HS-27A (cell line): Measurements from ENCODE around the gene RGMA.
"Not testable (repeated sequence)": the region's sequence is repeated elsewhere in the genome, so short reads cannot be mapped to it uniquely, and the experiment has no call there.

Experiments
- DNase-seq: peaks from one replicate; pipeline ENCODE4 v3.0.0-alpha.2; 2012; ENCODE audit warnings: low read depth, missing footprints

Gene RGMA

GRCh38 chr15:93034512-93034911 lies 54.5 kb downstream of the RGMA start:
- no peak for DNase-seq

GRCh38 chr15:93033434-93034045 lies 55.5 kb downstream of the RGMA start:
- DNase-seq = no peak

- DNase-seq = not testable (repeated sequence)
Observed at GRCh38 chr15:93032515-93033206, 56.4 kb downstream of the RGMA start.

DNA sequence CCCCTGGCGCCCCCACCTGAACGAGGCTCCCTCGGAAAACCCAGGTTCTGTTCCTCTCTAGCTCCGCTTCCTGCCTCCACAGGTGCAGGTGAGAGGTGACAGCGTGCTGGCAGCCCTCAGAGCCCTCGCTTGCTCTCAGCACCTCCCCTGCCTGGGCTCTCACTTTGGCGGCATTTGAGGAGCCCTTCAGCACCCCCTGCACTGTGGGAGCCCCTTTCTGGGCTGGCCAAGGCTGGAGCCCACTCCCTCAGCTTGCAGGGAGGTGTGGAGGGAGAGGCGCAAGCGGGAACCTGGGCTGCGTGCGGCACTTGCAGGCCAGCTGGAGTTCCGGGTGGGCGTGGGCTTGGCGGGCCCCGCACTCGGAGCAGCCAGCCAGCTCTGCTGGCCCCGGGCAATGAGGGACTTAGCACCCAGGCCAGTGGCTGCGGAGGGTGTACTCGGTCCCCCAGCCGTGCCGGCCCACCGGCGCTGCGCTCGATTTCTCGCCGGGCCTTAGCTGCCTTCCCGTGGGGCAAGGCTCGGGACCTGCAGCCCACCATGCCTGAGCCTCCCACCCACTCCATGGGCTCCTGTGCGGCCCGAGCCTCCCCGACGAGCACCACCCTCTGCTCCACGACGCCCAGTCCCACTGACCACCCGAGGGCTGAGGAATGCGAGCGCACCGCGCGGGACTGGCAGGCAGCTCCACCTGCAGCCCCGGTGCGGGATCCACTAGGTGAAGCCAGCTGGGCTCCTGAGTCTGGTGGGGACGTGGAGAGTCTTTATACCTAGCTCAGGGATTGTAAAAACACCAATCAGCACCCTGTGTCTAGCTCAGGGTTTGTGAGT lies 57.2 kb downstream of the RGMA start:
- not testable (repeated sequence) for DNase-seq

- DNase-seq = no peak
Observed at GRCh38 chr15:93031103-93031464, 57.9 kb downstream of the RGMA start.

GRCh38 chr15:93030430-93031102 lies 58.4 kb downstream of the RGMA start:
- peak; percentile 35 for DNase-seq

DNA sequence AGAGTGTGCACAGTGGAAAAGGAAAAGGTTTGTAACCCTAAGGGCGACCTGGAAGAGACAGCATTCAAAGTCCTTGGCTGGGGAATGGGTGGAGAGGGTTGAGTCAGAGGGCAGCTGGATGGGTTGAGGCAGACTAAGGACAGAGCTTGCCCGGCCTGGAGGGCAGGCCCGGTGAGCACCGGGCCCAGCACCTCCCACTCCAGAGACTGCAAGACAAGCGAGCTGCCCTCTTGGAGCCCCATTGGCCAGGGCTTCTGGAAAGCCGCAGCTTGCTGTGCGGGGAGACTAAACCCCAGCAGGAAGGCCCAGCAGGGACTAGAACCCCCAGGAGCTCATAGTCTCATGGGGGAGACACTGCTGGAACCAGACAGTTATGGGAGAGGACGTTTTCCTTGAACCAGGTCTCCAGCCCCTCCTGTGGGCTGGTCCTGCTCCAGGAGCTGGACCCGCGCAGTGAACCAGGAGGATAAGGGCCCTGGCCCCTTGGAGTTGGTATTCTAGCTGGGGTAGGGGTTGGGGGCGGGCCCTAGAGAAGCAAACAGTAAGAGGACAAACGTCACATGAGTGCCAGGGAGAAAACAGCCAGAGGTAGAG lies 59.1 kb downstream of the RGMA start:
- no peak for DNase-seq

DNA sequence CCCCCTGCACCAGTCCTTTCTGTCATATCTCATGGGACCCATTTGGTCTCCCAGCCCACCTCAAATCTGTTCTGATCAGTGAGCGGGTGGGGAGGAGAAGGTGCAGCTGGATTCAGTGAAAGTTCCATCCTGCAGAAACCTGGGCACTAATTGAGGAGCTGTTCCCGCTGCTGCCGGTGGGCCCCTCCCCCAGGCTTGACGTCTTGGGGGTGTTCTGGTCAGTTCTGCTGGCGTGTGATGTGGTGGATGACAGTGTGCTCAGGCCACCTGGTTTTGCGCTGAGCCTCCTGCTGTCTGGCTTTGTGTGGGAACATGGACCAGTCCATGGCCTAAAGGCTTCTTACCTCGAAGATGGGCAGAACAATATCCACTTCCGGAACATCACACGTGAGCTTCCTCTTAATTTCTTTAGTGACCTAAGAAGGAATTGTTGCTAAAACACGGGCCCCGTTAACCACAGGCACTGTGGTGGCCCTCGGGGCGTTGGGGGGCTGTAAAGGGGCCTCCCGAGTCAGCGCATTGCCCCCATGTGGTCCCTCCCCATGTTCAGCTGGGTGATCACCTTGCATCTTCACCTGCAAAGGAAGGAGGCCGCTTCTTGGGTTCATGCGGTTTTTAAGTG lies 59.7 kb downstream of the RGMA start:
- no peak for DNase-seq

DNA sequence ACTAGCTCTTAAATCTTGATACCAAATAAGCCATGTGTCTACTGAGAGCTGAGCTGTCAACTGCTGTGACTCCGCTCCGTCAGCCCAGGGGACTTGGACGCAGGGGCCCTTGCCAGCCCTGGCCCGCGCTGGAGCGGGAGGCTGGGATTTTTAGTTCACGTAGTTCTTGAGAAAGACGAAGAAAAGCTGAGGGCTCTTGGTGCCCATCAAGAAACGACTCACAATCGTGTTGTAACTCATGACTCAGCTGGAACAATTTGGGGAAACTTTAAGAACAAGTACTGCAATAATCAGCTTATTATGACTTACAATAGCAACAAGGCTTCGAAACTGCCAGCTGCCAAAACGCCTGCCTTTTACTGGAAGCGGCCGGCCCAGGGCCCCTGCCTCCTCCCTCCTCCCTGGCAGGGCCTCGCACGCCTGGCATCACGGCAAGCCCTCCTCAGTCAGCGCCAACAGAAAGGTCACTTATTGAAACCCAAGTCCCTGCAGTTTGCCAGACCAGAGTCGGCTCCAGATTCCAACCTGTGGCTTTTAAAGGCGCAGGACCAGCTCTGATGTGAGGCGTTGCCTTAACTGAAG lies 60.3 kb downstream of the RGMA start:
- no peak for DNase-seq

DNA sequence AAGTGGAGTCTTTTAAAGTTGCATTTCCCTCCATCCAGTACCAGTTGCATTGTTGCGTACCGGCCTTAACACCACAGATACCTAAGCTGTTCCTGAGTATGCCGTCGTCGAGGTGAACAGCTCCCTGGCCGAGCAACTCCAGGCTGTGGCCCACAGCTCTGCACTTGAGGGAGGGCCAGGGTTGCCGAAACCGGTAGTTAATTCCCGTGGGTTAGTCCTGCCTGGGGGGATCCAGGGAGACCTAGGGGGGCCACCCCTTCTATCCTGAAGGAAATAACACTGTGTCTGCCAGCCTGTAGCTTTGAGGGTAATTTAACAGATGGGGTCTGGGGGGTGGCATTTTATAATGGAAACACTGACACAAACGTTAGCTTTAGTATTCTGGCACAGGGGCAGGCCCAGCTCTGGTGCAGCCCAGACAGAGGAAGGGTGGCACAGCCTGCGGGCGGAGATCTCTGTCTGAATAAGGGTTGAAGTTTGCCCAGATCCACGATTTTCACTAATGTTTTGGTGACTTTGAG lies 60.8 kb downstream of the RGMA start:
- DNase-seq = no peak

GRCh38 chr15:93027413-93027812 lies 61.6 kb downstream of the RGMA start:
- no peak for DNase-seq

- no peak for DNase-seq
Observed at GRCh38 chr15:93026380-93026817, 62.6 kb downstream of the RGMA start.

DNA sequence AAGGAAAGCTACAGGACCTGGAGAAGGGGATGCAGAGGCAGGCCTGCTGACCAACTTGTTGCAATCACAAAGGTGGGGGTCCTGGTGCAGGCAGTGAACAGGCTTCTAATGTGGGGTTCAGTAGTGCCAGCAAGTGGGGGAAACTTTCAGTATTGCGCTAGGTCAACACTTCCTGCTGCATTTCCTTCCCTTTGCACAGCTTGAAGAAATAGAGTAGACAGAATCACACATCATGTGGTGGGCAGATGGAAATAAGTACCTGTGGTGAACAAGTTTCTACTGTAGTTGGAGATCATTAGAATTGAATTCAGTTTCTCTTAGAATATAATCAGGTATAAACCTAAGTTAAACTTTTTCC lies 63.4 kb downstream of the RGMA start:
- DNase-seq = no peak

DNA sequence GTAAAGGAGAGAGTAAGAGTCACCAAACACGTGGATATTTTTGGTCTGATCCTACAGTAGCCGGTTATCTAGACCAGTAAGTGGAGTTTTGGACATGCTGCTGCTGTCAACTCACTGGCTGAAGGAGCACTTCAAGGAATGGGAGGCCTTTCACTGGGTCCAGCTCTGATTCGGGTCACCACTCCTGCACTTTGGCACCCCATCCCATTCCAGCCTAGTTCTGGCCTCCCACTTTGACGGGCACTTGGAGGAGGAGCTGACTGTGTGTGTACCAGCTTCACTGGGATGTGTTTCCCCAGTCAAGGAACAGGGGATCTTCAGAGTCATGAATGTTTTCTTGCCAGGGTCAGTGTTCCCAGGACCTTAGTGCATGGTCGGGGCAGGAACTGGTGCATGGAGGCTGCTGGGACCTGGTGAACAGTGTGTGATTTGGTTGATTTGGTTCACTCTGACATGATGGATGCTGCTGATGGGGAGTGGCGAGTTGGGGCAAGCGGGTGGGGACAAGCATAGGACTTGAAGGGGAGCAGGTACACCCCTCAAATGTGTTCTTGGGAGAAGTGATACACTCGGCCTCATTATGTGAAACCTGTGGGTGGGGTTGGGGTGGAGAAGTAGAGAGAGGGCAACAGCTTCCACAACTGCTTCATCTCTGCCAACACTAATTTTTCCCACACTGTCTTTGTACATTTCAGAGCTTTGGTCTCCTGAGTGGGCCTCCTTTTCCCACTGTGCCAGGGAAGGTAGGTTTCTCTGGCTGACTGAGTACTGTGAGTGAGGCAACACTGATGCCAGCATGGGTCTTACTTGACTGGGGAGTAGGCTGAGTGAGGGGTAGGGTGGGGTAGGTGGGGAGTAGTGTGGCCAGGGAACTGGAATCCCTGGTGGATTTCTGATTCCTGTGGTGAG lies 64.0 kb downstream of the RGMA start:
- DNase-seq = no peak

DNA sequence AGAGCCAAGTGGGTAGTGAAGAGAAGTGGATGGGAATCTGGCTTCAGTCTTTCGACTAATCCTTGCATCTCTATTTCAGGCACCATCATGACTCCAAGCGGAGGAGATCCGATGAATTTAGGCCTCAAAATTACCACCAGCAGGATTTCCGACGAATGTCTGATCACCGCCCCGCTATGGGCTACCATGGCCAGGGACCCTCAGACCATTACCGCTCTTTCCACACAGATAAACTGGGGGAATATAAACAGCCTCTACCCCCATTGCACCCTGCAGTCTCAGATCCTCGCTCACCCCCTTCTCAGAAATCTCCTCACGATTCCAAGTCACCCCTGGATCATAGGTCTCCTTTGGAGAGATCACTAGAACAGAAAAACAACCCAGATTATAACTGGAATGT lies 64.7 kb downstream of the RGMA start:
- no peak for DNase-seq

- DNase-seq = no peak
Observed at GRCh38 chr15:93020976-93021772, 67.8 kb downstream of the RGMA start.

DNA sequence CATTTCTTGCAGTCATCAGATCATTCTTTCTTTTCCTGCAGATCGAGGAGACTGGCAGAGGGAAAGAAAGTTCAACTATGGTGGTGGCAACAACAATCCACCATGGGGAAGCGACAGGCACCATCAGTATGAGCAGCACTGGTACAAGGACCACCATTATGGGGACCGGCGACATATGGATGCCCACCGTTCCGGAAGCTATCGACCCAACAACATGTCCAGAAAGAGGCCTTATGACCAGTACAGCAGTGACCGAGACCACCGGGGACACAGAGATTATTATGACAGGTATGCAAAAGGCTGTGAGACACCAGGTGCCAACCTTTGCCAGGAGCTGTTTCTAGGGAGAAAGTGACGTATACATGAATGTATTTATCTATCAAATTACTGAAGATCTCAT lies 69.0 kb downstream of the RGMA start:
- DNase-seq = no peak

- no peak for DNase-seq
Observed at GRCh38 chr15:93019090-93019489, 69.9 kb downstream of the RGMA start.

DNA sequence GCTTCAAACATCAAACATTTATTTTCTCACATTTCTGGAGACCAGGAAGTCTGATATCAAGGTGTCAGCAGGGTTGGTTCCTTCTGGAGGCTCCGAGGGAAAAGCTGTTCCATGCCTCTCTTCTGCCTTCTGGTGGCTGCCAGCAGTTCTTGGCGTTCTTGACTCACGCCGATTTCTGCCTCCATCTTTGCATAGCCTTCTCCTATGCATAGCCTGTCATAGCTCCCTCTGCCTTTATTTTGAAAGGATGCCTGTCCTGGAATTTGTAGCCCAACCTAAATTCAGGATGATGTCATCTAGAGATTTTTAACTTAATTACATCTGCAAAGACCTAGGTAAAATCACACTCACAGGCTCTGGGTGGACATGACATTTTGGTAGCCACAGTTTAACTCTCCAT lies 70.4 kb downstream of the RGMA start:
- DNase-seq = no peak
